Activated T-cell treated with anti-CD3 and anti-CD28 coated beads for 1 hour (primary cell): ENCODE measurements around the gene WNK1.
"Not testable (repeated sequence)": the region's sequence is repeated elsewhere in the genome, so short reads cannot be mapped to it uniquely, and the experiment has no call there.

Experiments
- DNase-seq: peaks from one replicate; pipeline ENCODE4 v3.0.0-alpha.2; 2020; ENCODE audit warnings: low read depth

Gene WNK1

DNA sequence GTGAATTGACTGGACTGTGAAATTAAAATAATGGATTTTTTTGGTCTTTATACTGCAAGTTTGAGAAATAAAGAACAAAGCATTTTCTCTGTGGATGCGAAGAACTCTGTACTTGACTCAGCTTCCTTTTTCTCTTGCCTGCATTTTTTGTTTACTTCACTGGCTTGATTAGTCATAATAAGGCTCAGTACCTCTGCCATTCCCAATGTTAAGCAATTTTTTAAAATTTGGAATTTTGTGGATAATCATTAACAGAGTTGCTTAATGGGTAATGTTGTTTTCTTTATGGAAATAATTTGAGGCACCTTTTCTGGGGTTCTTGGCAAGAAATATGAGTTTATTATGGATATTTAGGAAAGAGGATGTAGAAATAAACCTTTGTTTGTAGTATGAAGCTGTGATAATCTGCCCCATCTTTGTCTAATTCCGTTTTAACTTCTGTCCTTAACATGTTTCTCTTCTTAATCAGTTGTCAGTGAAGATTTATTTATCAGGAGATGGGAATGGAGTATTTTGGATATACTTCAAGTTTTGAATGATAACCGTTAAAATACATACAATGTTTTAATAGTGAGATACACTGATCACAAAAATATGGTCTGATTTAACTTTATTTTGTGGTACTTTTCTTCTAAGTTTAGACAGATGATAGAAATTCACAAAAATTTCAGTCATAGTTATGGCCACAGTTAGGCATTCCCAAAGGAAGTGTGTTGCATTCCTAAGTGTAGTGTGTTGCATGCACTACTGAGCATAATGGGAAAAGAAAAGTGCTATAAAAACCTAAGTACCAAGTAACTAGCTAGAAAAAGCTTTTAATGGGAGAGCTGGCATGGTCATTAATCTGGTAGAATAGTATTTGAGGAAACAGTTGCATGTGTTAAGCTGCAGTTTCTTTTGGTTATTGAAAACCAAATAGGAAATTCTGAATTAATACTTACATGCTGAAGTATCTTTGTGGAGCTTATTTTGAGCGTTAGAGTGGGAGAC, 27.7 kb downstream of the WNK1 start:
- DNase-seq = no peak

DNA sequence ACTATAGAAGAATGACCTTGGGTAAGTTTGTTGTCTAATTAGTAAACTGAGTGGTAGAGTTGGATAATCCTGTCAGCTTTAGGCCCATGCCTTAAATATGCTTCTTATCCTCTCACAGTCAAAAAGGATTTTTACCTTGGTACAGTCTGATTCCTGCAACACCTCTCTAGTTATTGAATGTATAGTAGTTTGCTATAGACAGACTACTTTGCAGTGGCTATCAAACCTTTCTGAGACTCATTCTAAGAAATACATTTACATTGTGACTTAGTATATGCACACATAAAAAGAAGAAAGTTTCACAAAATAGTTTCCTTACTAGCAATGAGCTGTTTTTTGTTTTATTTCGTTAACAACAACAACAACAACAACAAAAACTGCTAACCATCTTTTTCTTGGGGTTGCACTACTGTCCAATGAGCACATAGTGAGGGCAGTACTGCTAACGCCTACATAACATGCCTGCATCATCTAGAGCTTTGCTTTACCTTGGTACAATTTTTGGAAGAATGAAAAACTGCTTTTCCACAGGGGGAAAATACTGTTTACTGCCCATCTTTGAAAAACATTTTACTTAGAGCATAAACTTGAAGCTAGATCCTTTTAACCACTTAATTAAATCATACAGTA, 28.5 kb downstream of the WNK1 start:
- DNase-seq = no peak

DNA sequence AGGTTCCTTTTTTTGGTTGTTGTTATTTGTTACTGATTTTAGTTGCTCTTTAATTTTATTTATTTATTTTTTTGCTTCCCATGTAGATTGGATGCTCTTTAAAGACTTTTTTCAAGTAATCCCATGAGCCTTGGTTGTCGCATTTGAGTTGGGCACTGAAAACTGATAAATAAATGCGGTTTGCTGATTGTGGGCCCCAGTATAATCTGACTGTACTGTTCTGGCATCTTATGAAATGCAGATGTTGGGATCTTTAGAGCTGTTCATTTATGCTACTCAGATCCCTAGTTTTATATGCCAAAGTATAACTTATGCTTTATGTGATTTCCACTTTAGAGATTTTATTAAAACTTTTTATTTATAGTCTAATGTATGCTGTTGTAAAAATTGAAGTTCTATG, 33.3 kb downstream of the WNK1 start:
- DNase-seq = no peak

DNA sequence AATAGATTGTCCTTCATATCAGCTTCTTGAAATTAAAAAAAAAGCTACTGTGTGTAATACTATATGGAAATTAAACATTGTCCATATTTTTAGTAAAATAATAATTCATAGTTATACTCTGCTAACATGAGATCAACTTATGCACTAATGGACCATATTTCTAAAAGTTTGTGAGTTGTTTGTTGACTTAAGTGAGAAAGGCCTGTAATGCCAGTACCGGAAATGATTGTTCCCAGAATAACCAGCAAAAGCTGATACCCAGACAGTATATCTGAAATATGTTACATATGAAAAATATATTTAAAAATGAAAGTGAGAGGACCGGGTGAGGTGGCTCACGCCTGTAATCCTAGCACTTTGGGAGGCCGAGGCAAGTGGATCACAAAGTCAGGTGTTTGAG, 35.9 kb downstream of the WNK1 start:
- no peak for DNase-seq

DNA sequence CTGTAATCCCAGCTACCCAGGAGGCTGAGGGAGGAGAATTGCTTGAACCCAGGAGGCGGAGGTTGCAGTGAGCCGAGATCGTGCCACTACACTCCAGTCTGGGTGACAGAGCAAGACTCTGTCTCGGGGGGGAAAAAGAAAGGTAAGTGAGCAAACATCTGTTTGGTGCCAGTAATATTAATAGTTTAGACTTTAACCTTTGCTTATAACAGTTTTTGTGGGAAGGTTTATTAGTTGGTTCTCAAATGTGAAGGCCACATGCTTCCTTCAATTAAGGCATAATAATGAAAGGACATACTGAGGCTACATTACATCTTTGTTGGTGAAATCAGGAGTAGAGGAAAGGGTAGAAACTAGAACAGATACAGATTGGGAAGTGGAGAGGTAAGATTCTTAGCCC, 36.4 kb downstream of the WNK1 start:
- not testable (repeated sequence) for DNase-seq

GRCh38 chr12:789852-790563, 37.6 kb downstream of the WNK1 start:
- no peak for DNase-seq

DNA sequence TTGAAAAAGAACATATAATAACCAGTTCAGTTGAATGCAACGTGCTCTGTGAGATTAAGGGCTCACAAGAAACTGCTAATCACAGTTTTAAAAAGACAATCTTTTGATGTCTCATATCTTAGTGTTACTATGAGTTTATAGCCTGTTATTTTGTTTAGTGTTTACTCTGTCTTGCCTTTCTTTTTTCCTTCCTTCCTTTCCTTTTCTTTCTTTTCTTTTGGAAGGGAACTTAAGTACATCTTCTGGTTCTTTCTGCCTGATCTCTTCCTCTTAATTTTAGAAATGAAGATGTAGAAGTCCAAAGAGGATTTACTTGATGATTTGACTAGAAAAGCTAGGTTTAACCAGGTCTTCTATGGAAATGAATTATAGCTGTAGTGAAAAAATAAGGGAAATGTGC, 38.2 kb downstream of the WNK1 start:
- no peak for DNase-seq

DNA sequence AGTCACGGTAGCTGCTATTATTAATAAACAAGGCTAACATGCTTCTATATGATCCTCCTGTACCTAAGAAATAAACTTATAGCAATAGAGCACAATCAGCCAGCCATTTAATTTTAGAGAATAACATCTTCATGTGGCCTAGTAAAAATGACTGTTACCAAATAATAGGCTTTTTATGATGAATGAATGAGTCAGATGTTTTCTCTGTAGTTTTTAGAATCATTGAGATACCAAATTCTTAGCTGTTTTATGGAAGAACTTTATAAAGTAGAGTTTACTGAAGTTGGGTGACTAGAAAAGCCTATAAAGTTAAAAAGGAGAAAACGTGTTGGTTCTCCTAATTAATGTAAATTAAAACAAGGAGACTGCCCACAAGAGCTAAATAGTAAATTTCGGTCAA, 40.7 kb downstream of the WNK1 start:
- no peak for DNase-seq

DNA sequence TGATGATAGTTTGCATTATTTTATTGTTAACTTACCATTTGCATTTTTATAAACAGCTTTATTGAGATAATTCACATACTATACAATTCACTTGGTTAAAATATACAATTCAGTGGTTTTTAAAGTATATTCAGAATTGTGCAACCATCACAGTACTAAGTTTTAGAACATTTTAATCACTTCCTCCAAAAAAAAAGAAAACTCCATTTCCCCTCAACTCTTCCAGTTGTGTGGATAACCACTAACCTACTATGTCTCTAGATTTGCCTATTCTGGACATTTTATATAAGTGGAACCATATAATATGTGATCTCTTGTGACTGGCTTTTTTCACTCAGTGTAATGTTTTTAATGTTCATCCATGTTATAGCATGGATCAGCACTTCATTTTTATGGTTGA, 41.3 kb downstream of the WNK1 start:
- no peak for DNase-seq

DNA sequence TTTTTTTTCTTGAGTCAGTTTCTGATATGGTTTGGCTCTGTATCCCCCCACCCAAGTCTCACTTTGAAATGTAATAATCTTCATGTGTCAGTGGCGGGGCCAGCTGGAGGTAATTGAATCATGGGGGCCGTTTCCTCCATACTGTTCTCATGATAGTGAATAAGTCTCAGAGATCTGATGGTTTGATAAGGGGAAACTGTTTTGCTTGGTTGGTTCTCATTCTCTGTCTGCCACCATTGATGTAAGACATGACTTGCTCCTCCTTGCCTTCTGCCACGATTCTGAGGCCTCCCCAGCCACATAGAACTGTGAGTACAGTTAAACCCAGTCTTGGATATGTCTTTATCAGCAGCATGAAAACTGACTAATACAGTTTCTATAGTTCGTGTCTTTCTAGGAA, 42.9 kb downstream of the WNK1 start:
- DNase-seq = no peak

DNA sequence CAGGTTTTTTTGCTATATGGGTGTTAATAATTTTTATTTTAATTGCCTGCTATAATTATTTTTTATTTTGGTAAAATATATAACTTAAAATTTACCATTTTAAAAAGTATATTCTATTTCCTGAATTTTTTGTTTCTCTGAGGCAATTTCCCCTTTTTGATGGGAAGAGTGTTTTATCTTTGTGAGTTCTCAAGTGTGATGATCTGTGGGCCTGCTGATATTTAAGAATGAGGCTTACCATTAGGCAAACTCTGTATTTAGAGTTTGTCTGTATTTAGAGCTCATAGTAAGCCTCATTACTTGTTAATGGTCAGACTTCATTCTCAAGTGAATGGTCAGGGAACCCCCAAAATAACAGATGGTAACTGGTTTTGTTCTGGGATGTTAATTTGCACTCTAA, 48.0 kb downstream of the WNK1 start:
- DNase-seq = no peak

DNA sequence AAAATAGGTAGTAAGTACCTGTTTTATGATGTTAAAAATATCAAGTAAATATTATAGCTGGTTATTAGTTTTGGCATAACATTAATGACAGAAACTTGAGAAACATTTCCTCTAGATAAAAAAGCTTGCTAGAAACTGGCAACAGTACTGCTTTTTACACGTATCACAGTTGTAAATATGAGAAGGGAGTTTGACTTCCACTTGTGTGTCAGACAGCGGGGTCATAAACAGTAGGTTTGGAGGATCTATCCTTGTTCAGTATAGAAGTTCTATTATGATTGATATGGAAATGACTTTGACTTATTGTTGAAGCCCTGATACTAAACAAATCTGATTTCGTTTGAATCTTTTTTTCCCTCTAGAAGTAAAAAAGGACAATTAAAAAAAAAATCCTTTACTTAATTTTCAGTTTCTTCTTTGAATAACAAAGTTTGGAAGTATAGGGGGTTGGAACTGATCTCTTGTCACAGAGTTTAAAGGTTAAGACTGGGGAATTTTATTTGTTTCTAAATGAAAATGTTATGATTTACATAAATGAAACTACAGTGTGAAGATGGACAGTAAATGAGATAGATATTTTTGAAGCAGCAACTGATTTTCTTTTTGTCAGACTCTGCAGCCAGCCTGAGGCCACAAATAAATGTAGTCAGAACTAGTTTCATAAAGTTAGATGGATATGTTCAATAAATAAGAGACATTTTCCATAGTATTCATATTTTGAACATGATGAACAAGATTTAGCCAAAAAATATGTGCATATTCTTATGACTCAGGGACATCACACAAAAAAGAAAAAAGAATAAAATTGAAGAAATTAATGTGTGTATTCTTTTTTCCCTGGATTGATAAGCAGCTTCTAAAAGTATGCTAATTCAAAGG, 50.1 kb downstream of the WNK1 start:
- DNase-seq = no peak

- no peak for DNase-seq
Observed at GRCh38 chr12:805022-805632, 52.7 kb downstream of the WNK1 start.

- no peak for DNase-seq
Observed at GRCh38 chr12:806200-806791, 53.9 kb downstream of the WNK1 start.

DNA sequence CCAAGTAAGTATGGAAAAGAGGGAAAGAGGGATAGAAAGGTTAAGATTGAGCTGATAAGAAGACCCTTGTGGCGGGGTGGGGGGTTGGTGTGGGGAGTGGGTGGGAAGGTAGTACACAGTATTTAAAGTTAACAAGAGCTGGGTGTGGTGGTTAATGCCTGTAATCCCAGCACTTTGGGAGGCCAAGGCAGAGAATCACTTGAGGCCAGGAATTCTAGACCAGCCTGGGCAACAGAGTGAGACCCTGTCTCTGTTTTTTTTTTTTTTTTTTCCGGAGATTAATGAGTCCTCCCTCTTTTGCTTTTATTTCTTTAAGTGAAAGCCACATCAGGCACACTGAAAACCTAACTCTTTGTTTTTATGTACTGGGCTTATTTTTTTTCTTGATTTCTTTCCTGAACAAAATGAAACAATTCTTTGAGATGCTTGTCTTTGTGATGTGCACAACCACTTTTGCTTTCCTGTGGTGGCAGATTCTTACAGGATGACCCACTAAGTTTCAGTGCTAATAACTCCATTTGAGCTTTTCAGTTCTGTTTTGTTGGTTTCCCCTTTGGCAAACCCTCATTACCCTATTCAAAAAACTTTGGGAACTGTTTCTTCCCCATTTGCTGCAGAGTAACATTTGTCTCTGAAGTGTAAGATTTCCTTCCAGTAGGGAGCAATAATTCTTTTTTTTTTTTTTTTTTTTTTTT, 54.8 kb downstream of the WNK1 start:
- no peak for DNase-seq

DNA sequence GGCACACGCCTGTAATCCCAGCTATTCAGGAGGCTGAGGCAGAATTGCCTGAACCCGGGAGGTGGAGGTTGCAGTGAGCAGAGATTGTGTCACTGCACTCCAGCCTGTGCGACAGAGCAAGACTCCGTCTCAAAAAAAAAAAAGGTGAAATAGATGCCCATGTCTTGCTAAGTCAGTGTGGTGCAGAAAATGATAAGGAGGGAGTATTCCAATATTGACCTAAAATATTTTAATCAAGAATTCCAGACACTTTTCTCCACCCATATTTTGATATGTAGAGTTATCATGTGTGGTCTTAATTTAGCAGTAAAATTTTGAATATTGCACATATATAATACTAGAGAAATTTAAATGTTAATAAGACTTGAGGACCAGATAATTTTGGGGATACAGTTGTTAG, 57.7 kb downstream of the WNK1 start:
- DNase-seq = no peak

DNA sequence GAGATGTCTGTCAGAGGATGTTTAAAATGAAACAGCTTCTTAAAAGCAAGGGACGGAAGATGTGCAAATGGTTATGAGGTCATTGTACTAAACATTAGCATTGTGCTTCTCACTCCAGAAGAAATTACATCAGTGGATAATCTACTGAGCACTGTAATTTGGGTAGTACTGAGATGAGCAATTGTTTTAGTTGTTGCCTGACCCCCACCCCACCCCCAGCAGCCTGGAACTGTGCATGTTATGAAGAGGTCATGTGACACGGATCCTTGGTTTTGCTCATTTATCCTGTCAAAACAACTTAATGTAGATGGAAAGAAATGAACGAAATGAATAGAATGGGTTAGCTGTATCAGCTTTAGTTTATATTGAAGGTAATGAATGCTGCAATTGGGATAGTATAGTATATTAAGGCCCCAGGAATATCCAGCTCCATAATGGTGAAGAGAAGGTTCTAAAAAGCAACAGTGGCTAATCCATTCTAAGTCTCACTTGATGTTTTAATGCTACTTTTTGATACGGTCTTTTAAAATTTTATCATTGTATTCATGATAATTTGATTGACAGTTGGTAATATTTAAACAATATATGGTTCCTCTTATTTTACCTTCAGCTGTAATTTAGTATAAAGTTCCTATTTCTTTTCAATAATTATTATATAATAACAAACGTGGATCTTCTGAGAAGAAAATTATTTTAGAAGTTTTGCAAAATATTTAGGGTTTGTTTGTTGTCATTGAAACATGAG, 58.5 kb downstream of the WNK1 start:
- no peak for DNase-seq

GRCh38 chr12:812950-813349, 60.6 kb downstream of the WNK1 start:
- DNase-seq = no peak

- not testable (repeated sequence) for DNase-seq
Observed at GRCh38 chr12:817456-817855, 65.1 kb downstream of the WNK1 start.
